K562 (cell line): ENCODE measurements around the gene SLC30A4. TPM values are rescaled to one million over a fixed set of nuclear protein-coding genes. Genes with fewer than 3 reads are reported as not detected.

Source experiments
- CC2D1A ChIP-seq: fragments of 450-650 bp; IDR thresholded peaks from 2 replicates; pipeline ENCODE4 v1.6.1; 2017; ENCODE audit warnings: mild to moderate bottlenecking
- CTCF ChIP-seq, 3 experiments: IDR thresholded peaks in 2 of 3; conservative IDR thresholded peaks in 1 of 3; 2 replicates each; pipeline ENCODE4 v1.5.1; 2011 to 2012; ENCODE audit warnings: low read length in 3 of 3, mild to moderate bottlenecking in 3 of 3, control low read depth in 2 of 3, improper control_type of control experiment in 1 of 3, inconsistent platforms in 1 of 3, low read depth in 1 of 3, mixed read lengths in 1 of 3, moderate library complexity in 1 of 3; ENCODE audit not compliant: insufficient read depth in 2 of 3
- RNF2 ChIP-seq: sonication (generic); IDR thresholded peaks from 2 replicates; pipeline ENCODE4 v1.6.1; 2016
- polyA plus RNA-seq, 8 experiments: library from polyadenylated mRNA; depleted of rRNA in 4 of 8; stranded (reverse) in 5 of 8; unstranded in 3 of 8; fragments of >200 nt; fragmentation: Nextera tagmentation in 2 of 8; fragmentation: Illumina TruSeq in 1 of 8; extraction: Ambion mirVana in 2 of 8; extraction: Trizol in 1 of 8; gene quantifications; 2 replicates each; pipeline versions ENCODE4 v1.2.1 to v1.2.3, GENCODE V29; 2011 to 2014; ENCODE audit warnings: inconsistent platforms in 1 of 8, missing spikeins in 1 of 8
- total RNA-seq, 7 experiments: library from RNA; depleted of rRNA in 6 of 7; stranded (reverse); fragments of >200 nt in 6 of 7; fragmentation: Illumina TruSeq in 2 of 7; extraction: Trizol in 2 of 7; gene quantifications; 2 replicates each; pipeline versions ENCODE4 v1.2.1 to v1.2.3, GENCODE V29; 2011 to 2021; ENCODE audit warnings: low replicate concordance in 1 of 7
- TF ChIP-seq, protein P1 (sequence below): fragments of 450-650 bp; formaldehyde crosslinking; IDR thresholded peaks from 2 replicates; pipeline ENCODE4 v1.4.0; 2020; ENCODE audit warnings: mild to moderate bottlenecking, moderate library complexity
- TF ChIP-seq, protein P2 (sequence below): sonication (generic); formaldehyde crosslinking; IDR thresholded peaks from 2 replicates; pipeline ENCODE4 v1.8.1; 2022; ENCODE audit warnings: missing genetic modification reagents
- TF ChIP-seq, protein P3 (sequence below), 2 experiments: fragments of 450-650 bp in 1 of 2; sonication (generic) in 1 of 2; formaldehyde crosslinking in 1 of 2; IDR thresholded peaks; 2 replicates each; pipeline versions ENCODE4 v1.7.1 to v1.9.0; 2016 to 2022; ENCODE audit warnings: inconsistent platforms in 1 of 2, mild to moderate bottlenecking in 1 of 2, missing genetic modification reagents in 1 of 2

Gene SLC30A4
- total and polyA plus RNA-seq, 9 of the 15 experiments (the other 6 are each of a cell fraction or from before 2014, with no cell fraction given): 0.21 to 0.73 (median 0.36) TPM

GRCh38 chr15:45457641-45458539 lies 64.7 kb downstream of the SLC30A4 start (continued):
- TF ChIP-seq CC2D1A (peak; percentile 62; the same call in 1 of the 2 replicates), RNF2 (no peak), CTCF (IDR thresholded peaks at IDR 0.05 in 2 of 3, conservative IDR thresholded peaks at IDR 0.05 in 1 of 3; ENCODE audit: insufficient read depth in 2 of 3, low read depth in 1 of 3, low read length in 3 of 3) (peak; percentile 74 to 91 (median 82))
- TF ChIP-seq, protein P1, sequence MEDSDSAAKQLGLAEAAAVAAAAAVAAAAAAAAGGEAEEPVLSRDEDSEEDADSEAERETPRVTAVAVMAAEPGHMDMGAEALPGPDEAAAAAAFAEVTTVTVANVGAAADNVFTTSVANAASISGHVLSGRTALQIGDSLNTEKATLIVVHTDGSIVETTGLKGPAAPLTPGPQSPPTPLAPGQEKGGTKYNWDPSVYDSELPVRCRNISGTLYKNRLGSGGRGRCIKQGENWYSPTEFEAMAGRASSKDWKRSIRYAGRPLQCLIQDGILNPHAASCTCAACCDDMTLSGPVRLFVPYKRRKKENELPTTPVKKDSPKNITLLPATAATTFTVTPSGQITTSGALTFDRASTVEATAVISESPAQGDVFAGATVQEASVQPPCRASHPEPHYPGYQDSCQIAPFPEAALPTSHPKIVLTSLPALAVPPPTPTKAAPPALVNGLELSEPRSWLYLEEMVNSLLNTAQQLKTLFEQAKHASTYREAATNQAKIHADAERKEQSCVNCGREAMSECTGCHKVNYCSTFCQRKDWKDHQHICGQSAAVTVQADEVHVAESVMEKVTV (CRISPR knock-in tag): peak; percentile 75
- TF ChIP-seq, protein P2, sequence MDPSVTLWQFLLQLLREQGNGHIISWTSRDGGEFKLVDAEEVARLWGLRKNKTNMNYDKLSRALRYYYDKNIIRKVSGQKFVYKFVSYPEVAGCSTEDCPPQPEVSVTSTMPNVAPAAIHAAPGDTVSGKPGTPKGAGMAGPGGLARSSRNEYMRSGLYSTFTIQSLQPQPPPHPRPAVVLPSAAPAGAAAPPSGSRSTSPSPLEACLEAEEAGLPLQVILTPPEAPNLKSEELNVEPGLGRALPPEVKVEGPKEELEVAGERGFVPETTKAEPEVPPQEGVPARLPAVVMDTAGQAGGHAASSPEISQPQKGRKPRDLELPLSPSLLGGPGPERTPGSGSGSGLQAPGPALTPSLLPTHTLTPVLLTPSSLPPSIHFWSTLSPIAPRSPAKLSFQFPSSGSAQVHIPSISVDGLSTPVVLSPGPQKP: no peak
- TF ChIP-seq, protein P3, sequence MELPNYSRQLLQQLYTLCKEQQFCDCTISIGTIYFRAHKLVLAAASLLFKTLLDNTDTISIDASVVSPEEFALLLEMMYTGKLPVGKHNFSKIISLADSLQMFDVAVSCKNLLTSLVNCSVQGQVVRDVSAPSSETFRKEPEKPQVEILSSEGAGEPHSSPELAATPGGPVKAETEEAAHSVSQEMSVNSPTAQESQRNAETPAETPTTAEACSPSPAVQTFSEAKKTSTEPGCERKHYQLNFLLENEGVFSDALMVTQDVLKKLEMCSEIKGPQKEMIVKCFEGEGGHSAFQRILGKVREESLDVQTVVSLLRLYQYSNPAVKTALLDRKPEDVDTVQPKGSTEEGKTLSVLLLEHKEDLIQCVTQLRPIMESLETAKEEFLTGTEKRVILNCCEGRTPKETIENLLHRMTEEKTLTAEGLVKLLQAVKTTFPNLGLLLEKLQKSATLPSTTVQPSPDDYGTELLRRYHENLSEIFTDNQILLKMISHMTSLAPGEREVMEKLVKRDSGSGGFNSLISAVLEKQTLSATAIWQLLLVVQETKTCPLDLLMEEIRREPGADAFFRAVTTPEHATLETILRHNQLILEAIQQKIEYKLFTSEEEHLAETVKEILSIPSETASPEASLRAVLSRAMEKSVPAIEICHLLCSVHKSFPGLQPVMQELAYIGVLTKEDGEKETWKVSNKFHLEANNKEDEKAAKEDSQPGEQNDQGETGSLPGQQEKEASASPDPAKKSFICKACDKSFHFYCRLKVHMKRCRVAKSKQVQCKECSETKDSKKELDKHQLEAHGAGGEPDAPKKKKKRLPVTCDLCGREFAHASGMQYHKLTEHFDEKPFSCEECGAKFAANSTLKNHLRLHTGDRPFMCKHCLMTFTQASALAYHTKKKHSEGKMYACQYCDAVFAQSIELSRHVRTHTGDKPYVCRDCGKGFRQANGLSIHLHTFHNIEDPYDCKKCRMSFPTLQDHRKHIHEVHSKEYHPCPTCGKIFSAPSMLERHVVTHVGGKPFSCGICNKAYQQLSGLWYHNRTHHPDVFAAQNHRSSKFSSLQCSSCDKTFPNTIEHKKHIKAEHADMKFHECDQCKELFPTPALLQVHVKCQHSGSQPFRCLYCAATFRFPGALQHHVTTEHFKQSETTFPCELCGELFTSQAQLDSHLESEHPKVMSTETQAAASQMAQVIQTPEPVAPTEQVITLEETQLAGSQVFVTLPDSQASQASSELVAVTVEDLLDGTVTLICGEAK (IDR thresholded peaks at IDR 0.05): 0 out of 2 replicates have a peak, but pooled peaks have one; percentile 28
- TF ChIP-seq, protein P3 (CRISPR knock-in tag; IDR thresholded peaks at IDR 0.05): no peak
